Umbilical cord (tissue), 2 donors: ENCODE measurements around the gene LEO1. TPM values are rescaled to one million over a fixed set of nuclear protein-coding genes. Genes with fewer than 3 reads are reported as not detected.
A peak's percentile ranks its signal among the peaks of the same experiment; 100 is the strongest.
"Not testable (repeated sequence)": the region's sequence is repeated elsewhere in the genome, so short reads cannot be mapped to it uniquely, and the experiment has no call there.

Source experiments
- DNase-seq: peaks from one replicate; pipeline ENCODE4 v3.0.0-alpha.2; 2015; ENCODE audit warnings: low spot score
- total RNA-seq: library from RNA; depleted of rRNA; stranded (reverse); fragments of >200 nt; gene quantifications from one replicate; pipeline ENCODE4 v1.2.3, GENCODE V29; 2014; ENCODE audit warnings: low replicate concordance; ENCODE audit not compliant: insufficient read depth

The LEO1 gene
- total RNA-seq, 1 donor from 2014 or later: 17.8 TPM

- DNase-seq: no peak
Measured at GRCh38 chr15:52003710-52004109, 32.1 kb upstream of the LEO1 start.

GRCh38 chr15:52003089-52003488 is 31.5 kb upstream of the LEO1 start:
- not testable (repeated sequence) for DNase-seq

DNA sequence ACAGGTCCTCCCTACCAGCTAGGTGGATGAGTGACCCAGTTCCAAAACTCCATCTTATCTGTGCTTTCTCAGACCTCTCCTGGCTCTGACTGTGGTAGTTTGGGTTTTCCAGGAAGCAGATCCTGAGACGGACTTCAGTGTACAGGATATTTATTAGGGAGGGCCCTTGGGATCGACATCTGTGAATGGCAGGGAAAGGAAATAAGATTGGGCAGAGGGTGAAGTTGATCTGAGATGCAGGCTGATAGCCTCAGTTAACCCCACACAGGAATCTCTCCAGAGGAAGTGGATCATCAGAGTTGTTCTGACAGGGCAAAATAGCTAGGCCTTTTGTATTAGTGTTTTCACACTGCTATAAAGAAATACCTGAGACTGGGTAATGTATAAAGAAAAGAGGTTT is 30.8 kb upstream of the LEO1 start:
- no peak for DNase-seq

DNA sequence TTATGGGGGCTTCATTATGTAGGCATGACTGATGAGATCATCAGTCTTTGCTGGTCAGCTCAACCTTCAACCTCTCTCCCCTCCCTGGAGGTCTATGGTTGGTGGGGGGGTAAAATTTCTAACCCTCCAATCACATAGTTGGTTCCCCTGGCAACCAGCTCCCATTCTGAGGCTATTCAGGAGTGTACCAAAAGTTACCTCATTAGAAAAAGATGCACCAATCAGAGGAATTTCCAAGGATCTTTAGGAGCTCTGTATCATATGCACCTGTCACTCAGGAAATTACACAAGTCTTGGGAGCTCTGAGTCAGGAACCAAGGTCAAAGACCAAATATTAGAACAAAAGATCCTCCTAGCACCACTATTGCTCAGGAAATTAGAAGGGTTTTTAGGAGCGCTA is 21.4 kb upstream of the LEO1 start:
- no peak for DNase-seq

DNA sequence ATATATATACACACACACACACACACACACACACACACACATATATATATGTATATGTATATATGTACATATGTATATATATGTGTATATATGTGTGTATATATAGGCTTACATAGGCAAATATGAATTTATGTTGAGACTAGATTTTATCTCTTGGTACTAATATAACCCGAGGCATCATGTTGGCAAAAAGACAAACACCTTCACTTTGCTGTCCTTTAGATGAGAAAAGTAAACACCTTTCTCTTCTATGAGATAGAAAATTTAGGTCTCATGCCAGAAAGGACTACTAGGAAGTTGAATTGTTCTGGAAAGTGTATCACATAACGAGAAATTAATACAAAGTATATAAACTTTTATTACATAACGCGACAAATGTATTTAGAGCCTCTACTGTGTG is 19.6 kb upstream of the LEO1 start:
- no peak for DNase-seq

GRCh38 chr15:51982770-51983103 is 11.2 kb upstream of the LEO1 start:
- no peak for DNase-seq

GRCh38 chr15:51982013-51982769 is 10.6 kb upstream of the LEO1 start:
- peak; percentile 77 for DNase-seq

DNA sequence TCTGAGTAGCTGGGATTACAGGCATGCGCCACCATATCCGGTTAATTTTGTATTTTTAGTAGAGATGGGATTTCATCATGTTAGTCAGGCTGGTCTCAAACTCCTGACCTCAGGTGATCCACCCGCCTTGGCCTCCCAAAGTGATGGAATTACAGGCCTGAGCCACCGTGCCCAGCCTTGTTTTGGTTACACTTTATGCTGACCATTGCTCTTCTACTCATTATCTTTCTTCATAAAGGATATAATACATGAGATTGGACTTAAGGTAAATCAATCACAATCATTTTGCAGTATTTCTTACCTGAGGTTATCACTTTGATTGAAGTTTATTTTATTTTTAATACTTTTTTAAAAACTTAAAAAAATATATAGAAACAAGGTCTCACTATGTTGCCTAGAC is 2.2 kb upstream of the LEO1 start:
- DNase-seq: no peak

DNA sequence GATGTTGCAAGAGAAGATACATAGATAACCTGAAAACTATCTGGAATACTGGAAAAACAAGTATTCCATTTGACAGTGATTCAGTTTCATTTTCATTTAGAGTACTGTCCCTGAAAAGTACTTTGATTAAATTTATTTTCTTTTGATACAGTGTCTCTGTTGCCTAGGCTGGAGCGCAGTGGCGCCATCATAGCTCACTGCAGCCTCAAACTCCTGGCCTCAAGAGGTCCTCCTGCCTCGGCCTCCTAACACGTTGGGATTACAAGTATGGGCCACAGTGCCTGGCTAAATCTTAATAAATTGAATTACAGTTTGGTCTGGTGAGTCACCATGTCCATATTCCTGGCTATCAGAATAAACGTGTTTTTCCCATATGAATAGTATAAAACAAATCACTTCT is 1.6 kb upstream of the LEO1 start:
- no peak for DNase-seq

GRCh38 chr15:51971032-51971374 is 575 bp downstream of the LEO1 start:
- DNase-seq: no peak

DNA sequence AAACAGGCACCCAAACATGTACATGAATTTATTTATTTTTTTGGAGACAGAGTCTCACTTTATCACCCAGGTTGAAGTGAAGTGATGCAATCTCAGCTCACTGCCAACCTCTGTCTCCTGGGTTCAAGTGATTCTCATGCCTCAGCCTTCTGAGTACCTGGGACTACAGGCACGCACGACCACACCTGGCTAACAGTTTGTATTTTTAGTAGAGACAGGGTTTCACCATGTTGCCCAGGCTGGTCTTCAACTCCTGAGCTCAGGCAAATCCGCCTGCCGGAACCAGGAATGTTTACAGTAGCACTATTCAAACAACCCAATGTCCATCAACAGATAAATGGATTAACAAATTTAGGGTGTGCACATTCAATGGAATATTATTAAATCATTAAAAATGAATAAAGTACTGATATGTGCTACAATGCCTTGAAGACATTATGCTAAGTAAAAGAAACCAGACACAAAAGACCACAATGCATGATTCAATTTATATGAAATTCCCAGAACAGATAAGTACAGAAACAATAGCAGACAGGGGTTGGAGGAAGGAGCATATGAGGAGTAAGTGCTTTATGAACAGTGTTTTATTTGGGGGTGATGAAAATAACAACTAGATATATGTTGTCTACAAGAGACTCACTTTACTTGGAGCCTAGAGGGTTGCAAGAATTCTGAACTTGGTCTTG is 1.3 kb downstream of the LEO1 start:
- no peak for DNase-seq

GRCh38 chr15:51969728-51970127 is 1.9 kb downstream of the LEO1 start:
- no peak for DNase-seq

DNA sequence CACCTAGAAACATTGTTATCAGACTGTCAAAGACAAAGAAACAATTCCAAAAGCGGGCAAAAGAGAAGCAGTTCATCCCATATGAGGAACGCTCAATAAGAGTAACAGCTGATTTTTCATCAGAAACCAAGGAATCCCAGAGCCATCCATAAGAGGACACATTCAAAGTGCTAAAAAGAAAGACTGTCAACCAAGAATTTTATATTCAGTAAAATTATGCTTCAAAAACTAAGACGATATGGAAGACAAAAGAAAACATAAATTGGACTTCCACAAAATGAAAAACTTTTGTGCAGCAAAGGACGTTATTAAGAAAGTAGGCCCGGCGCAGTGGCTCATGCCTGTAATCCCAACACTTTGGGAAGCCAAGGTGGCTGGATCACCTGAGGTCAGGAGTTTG is 4.0 kb downstream of the LEO1 start:
- no peak for DNase-seq

- DNase-seq: no peak
Measured at GRCh38 chr15:51966192-51966591, 5.4 kb downstream of the LEO1 start.

DNA sequence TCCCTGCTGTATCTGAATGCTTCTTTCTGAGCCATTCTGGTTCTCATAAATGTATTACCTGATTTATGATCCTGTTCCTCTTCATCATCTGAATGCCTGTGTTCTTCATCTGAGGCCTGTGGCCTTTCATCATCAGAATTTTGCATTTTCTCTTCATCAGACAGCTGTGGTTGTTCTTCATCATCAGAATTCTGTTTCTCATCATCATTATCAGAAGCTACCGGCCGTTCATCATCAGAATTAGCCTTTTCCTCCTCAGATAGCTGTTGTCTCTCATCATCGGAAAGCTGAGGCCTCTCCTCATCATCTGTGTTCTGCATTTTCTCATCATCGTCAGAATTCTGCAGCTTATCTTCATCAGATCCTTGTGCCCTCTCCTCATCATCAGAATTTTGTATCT is 5.9 kb downstream of the LEO1 start:
- DNase-seq: no peak

DNA sequence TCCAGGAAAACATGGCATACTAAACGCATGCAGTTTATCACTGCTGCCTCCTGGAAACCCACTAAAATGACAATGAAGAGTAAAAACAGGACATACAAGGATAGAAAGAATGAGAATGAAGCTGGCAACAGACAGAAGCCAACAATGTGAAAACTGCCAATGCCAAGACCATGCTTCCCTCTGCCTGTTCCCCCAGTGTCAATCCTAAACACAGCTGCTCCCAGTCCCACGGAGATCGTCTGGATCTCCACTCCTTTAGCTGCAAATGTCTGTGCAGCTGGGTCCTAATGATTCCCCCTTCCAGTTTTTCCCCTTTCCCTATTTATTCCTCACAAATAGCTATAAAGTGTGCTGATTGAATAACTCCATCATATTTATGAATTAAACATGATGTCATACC is 16.1 kb downstream of the LEO1 start:
- DNase-seq: no peak

- DNase-seq: no peak
Measured at GRCh38 chr15:51952805-51953204, 18.8 kb downstream of the LEO1 start.

- no peak for DNase-seq
Measured at GRCh38 chr15:51947124-51947523, 24.5 kb downstream of the LEO1 start.

- DNase-seq: no peak
Measured at GRCh38 chr15:51939216-51939615, 32.4 kb downstream of the LEO1 start.

DNA sequence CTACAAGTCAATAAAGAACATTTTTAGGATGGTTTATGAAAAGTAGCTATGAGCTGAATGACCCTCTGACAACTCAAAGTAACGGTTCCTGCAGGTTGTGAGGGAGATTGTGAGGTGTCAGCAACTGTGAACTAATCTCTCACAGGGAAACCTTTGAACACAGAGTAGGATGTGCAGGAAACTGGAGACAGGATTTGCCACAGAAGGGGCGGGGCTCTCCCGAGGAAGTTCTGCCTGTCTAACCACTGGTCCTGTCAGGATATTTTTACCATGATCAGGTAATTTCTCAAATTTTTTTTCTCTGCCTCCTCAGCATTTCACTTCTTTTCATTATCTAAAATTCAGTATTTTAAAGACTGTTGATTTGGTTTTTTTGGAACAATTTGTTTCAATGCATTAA is 33.3 kb downstream of the LEO1 start:
- no peak for DNase-seq

- no peak for DNase-seq
Measured at GRCh38 chr15:51936105-51936478, 35.5 kb downstream of the LEO1 start.

- no peak for DNase-seq
Measured at GRCh38 chr15:51935466-51936104, 36.0 kb downstream of the LEO1 start.

- DNase-seq: no peak
Measured at GRCh38 chr15:51932161-51932560, 39.4 kb downstream of the LEO1 start.
